Activated T-cell treated with anti-CD3 and anti-CD28 coated beads, Interleukin-2, amount 50 U/mL, for 72 hours (primary cell): ENCODE data around the gene TRIM74. TPM values are rescaled to one million over a fixed set of nuclear protein-coding genes. Genes with fewer than 3 reads are reported as not detected.
"Not testable (repeated sequence)": the region's sequence is repeated elsewhere in the genome, so short reads cannot be mapped to it uniquely, and the experiment has no call there.

ENCODE experiments used
- ATAC-seq, 2 donors: fragments of 150-1000 bp; cut with Tn5 transposase; replicated peaks in 1 of 2; 2 replicates each; pipeline ENCODE4 v1.10.0; 2021; ENCODE audit warnings: moderate library complexity in 2 of 2, mild to moderate bottlenecking in 1 of 2
- DNase-seq, 2 donors: peaks; one replicate each; pipeline ENCODE4 v3.0.0; 2021 to 2022; ENCODE audit warnings: mixed read lengths in 1 of 2
- H3K27ac Mint-ChIP-seq: one replicate; pipeline ENCODE4 v1.8.0; 2022; ENCODE audit warnings: mild to moderate bottlenecking, moderate library complexity, mixed read lengths
- H3K27me3 Mint-ChIP-seq: one replicate; pipeline ENCODE4 v1.8.0; 2022; ENCODE audit warnings: low read depth, mixed read lengths
- H3K36me3 Mint-ChIP-seq, 2 donors: one replicate each; pipeline ENCODE4 v1.8.0; 2022; ENCODE audit warnings: mixed read lengths in 2 of 2, mild to moderate bottlenecking in 1 of 2; ENCODE audit not compliant: insufficient read depth in 2 of 2
- H3K4me1 Mint-ChIP-seq: one replicate; pipeline ENCODE4 v1.8.0; 2022; ENCODE audit warnings: low read depth, mixed read lengths
- H3K4me3 Mint-ChIP-seq, 2 donors: one replicate each; pipeline ENCODE4 v1.8.0; 2022; ENCODE audit warnings: mild to moderate bottlenecking in 2 of 2, mixed read lengths in 2 of 2, moderate library complexity in 2 of 2
- H3K9me3 Mint-ChIP-seq, 2 donors: one replicate each; pipeline ENCODE4 v1.8.0; 2022; ENCODE audit warnings: mixed read lengths in 2 of 2
- total RNA-seq, 2 donors: library from RNA; stranded (reverse); gene quantifications; one replicate each; pipeline ENCODE4 v1.2.3, GENCODE V29; 2022

TRIM74 gene
- total RNA-seq: 1 to 10 TPM; 1.8 TPM

DNA sequence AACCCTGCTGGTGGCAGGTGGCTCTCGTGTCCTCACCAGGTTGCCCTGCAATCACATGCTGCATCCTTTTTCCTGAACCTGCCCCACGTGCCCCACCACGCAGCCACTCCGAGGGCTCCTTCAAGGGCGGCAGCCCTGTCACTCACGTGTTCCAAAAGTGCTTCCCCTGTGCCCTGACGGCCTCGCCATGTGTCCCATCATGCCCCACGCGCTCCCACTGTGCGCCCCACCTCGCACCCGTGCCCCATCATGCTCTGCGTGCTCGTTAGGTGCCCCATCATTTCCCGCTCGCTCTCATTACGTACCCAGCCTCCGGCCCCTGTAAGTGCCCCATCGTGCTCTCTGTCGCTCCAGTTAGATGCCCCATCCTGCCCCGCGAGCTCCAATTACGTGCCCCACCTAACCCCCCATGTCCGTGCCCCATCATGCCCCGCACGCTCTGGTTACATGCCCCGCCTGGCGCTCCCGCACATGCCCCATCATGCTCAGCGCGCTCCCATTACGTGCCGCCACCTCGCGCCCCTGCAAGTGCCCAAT, at the start of gene TRIM74:
Gene TRIM74, minus strand, starts transcription at position 487 of the 537 bp plus-strand sequence. CDS start 3,309 bp downstream, outside the sequence.
- not testable (repeated sequence) for H3K27me3 Mint-ChIP-seq, H3K27ac Mint-ChIP-seq, DNase-seq, H3K9me3 Mint-ChIP-seq, H3K36me3 Mint-ChIP-seq, H3K4me1 Mint-ChIP-seq, H3K4me3 Mint-ChIP-seq
- ATAC-seq: peak; percentile 8 to 18

DNA sequence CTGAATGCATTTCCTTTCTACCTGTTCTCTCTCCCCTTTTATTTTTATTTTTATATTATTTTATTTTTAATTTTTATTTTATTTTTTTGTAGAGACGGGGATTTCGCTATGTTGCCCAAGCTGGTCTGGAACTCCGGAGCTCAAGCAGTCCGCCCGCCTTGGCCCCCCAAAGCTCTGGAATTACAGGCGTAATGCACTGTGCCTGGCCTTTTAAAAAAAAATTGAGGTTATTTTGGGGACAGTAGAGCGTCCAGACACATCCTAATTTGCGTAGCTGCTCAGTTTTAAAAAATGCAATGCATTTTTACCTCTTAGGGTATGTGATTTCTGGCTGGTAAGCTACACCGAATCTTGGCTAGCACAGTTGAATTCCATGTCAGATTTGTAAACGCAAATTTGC, 37.2 kb upstream of the TRIM74 start:
- H3K27ac Mint-ChIP-seq, H3K4me1 Mint-ChIP-seq, DNase-seq, ATAC-seq, H3K36me3 Mint-ChIP-seq, H3K27me3 Mint-ChIP-seq, H3K9me3 Mint-ChIP-seq: not testable (repeated sequence)
- H3K4me3 Mint-ChIP-seq: peak overlapping the region in 1 of 2 donors; percentile 47

DNA sequence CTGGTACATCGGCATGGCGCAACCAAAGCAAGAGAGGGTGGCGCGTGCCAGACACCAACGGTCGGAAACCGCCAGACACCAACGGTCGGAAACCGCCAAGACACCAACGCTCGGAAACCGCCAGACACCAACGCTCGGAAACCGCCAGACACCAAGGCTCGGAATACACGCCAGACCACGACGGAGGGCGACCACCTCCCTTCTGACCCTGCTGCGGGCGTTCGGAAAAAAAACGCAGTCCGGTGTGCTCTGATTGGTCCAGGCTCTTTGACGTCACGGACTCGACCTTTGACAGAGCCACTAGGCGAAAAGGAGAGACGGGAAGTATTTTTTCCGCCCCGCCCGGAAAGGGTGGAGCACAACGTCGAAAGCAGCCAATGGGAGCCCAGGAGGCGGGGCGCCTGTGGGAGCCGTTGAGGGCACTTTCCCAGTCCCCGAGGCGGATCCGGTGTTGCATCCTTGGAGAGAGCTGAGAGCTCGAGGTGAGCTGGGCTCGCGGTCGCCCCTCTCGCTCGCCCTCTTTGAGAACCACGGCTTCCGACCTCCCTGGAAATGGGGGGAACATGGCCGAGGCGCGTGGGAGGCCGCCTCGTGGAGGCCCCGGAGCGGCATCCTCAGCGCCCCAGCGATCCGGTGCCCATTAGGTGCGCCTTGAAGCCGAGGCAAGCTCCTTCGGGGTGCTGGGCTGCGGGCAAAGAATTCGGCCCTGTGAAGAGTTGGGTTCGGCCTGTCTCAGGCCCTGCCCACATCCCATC, 36.6 kb upstream of the TRIM74 start:
- H3K9me3 Mint-ChIP-seq, H3K27me3 Mint-ChIP-seq, H3K36me3 Mint-ChIP-seq, H3K4me1 Mint-ChIP-seq: not testable (repeated sequence)
- peak; percentile 92 to 93 for ATAC-seq
- H3K4me3 Mint-ChIP-seq: peak overlapping the region; percentile 86
- H3K27ac Mint-ChIP-seq: peak overlapping the region; percentile 91
- DNase-seq: peak; percentile 91 to 95

DNA sequence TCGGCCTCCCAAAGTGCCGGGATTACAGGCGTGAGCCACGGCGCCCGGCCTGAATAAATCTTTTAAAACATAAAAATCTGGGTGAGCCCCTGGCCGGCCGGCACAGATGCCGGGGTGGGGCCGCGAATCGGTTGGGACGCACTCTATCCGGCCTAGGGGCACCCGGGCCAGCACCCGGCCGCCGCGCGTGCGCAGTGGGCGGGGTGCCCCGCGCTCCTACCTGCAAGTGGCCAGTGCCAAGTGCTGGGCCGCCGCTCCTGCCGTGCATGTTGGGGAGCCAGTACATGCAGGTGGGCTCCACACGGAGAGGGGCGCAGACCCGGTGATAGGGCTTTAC, 36.1 kb upstream of the TRIM74 start:
- H3K27me3 Mint-ChIP-seq, H3K9me3 Mint-ChIP-seq, H3K4me1 Mint-ChIP-seq, H3K36me3 Mint-ChIP-seq: not testable (repeated sequence)
- ATAC-seq: peak; percentile 83 to 88
- Mint-ChIP-seq H3K27ac (peak overlapping the region; percentile 91), H3K4me3 (peak overlapping the region; percentile 86)
- DNase-seq: peak; percentile 77 to 85

DNA sequence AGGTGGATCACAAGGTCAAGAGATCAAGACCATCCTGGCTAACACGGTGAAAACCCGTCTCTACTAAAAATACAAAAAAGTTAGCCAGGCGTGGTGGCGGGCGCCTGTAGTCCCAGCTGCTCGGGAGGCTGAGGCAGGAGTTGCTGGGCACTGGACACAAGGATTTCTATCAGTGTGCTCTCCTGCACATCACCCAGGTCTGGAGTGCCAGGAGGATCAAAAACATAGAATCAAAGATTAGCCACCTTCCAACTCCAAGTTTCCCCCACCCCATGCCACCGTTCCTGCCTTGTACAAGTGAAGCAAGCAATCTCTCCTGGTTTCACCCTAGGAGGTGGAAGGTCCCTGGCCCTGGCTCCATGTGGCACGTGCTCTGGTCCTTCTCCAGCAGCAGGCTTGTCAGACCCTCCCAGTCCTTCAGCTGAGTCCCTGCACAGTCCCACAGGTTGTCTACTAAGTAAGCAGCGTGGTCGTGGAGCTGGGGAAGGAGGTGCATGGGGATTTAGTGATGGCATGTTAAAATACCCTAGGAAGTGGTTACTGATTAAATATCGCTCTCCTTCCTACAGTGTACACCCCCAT, 28.7 kb upstream of the TRIM74 start:
- ATAC-seq, H3K4me3 Mint-ChIP-seq: not testable (repeated sequence)

DNA sequence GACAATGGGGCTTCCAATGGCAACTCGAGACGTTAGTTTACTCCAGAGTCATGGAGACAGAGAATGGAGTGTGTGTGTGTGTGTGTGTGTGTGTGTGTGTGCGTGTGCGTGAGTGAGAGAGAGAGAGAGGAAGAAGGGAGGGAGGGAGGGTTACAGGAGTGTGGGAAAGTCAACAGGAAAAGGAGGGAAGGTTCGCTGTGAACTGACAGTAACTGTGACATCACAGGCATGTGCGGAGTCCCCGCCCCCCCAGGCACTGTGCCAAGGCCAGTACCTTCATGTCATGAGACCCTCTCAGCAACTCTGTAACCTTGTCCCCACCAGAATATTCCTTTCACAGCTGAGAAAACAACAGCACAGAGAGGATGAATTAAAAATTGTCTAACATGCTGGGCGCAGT, 28.2 kb upstream of the TRIM74 start:
- H3K27me3 Mint-ChIP-seq, H3K4me1 Mint-ChIP-seq, H3K36me3 Mint-ChIP-seq, H3K27ac Mint-ChIP-seq, H3K4me3 Mint-ChIP-seq, ATAC-seq, DNase-seq, H3K9me3 Mint-ChIP-seq: not testable (repeated sequence)

More for the DNA sequence above, 28.7 kb upstream of the TRIM74 start:
- H3K27ac Mint-ChIP-seq, DNase-seq, H3K4me1 Mint-ChIP-seq, H3K36me3 Mint-ChIP-seq, H3K27me3 Mint-ChIP-seq, H3K9me3 Mint-ChIP-seq: not testable (repeated sequence)

DNA sequence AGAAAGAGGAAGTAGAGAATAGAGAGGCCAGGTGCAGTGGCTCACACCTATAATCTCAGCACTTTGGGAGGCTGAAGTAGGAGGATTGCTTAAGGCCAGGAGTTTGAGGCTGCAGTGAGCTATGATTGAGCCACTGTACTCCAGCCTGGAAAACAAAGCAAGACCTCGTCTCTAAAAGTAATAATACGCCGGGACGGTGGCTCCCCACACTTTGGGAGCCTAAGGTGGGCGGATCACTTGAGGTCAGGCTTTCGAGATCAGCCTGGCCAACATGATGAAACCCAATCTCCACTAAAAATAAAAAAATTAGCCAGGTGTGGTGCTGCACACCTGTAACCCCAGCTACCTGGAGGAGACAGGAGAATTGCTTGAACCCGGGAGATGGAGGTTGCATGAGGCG, 26.2 kb upstream of the TRIM74 start:
- H3K4me3 Mint-ChIP-seq, H3K4me1 Mint-ChIP-seq, H3K27ac Mint-ChIP-seq, DNase-seq, H3K9me3 Mint-ChIP-seq, H3K27me3 Mint-ChIP-seq, H3K36me3 Mint-ChIP-seq, ATAC-seq: not testable (repeated sequence)

DNA sequence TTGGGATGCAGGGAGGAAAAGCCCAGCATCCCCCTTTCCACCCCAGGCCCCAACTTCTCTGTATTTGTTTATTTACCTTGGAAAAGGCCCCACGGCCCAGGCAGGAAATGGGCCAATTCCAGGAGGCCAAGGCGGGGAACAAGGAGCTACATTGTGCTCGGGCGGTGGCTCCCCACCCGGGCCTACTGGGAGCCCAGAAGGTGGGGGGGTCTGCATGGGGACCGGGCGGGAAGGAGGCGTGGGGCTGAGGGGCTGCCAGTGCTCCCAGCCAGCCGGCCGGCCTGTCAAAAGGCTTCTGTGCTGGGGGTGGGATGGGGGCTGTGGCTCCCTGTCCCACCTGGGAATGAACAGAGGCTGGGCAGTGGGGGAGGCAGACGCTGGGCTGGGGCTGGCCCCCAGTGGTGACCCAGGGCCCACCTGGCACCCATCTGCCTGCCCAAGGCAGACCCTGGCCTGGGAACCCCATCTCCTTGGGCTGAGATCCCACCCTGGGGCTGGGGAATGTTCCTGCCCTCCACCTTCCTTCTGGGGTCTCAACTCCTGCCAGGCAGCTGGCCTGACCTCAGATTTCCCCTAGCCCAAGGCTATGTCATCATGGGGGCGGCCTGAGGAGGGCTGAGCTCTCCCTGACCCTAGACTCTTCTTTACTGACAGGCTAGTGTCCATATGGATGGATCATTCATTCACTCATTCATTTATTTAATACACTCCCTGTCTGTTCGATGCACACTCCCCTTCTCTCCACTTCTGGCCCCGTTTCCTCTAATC, 21.1 kb upstream of the TRIM74 start:
- ATAC-seq: peak; percentile 18 to 35
- not testable (repeated sequence) for DNase-seq, H3K27ac Mint-ChIP-seq, H3K27me3 Mint-ChIP-seq, H3K4me3 Mint-ChIP-seq, H3K9me3 Mint-ChIP-seq, H3K4me1 Mint-ChIP-seq, H3K36me3 Mint-ChIP-seq

DNA sequence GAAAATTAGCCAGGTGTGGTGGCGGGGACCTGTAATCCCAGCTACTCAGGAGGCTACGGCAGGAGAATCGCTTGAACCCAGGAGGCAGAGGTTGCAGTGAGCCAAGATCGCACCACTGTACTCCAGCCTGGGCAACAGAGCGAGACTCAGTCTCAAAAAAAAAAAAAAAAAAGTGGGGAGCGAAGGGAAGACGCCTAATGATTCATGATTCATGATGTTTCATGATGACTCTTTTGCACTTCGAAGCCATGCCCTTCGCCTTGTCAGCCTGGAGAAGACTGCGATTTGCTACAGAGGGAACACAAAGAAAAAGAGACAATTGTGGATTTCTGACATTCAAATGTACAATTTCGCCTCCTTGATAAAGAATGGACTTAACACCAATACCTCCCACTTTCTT, 12.8 kb upstream of the TRIM74 start:
- H3K27ac Mint-ChIP-seq, H3K27me3 Mint-ChIP-seq, ATAC-seq, H3K4me3 Mint-ChIP-seq, H3K4me1 Mint-ChIP-seq, DNase-seq, H3K36me3 Mint-ChIP-seq, H3K9me3 Mint-ChIP-seq: not testable (repeated sequence)

DNA sequence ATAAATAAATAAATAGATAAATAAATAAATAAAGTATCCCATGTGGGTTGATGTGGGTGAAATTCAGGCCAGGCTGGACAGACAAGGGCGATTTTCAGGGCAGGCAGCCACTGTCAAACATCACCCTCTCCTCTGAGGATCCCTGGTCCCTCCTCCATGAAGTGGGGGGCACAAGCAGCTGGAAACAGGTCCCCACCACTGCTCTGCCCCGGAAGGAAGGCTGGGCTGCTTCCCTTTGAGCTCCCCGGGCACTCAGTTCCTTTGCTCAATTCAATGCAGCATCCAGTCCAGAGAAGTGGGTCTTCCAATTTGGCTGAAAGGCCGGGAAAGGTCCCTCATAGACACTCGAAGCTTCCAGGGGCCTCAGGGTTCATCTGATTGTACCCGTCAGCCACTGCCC, 11.1 kb upstream of the TRIM74 start:
- not testable (repeated sequence) for H3K4me1 Mint-ChIP-seq, H3K4me3 Mint-ChIP-seq, H3K36me3 Mint-ChIP-seq, ATAC-seq, H3K27me3 Mint-ChIP-seq, DNase-seq, H3K27ac Mint-ChIP-seq, H3K9me3 Mint-ChIP-seq

DNA sequence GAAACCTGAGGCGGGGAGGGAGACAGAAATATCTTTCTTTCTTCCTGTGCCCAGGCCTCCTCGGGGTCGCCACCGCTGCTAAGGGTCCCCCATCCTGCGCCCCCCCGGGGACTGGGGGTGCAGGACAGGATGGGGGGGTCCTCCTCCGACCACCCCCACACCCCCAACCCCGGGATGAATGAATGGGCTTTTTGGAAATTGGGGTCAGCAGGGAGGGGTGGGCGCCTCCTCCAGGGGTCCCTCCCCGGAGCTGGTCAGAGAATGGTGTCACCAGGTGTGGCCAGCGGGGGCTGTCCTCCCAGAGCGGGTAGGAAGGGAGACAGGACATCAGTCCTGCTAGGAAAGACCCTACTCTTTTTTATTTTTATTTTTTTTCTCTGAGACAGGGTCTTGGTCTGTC, 7.2 kb upstream of the TRIM74 start:
- H3K4me3 Mint-ChIP-seq, H3K27ac Mint-ChIP-seq, H3K27me3 Mint-ChIP-seq, H3K9me3 Mint-ChIP-seq, ATAC-seq, H3K4me1 Mint-ChIP-seq, H3K36me3 Mint-ChIP-seq, DNase-seq: not testable (repeated sequence)

DNA sequence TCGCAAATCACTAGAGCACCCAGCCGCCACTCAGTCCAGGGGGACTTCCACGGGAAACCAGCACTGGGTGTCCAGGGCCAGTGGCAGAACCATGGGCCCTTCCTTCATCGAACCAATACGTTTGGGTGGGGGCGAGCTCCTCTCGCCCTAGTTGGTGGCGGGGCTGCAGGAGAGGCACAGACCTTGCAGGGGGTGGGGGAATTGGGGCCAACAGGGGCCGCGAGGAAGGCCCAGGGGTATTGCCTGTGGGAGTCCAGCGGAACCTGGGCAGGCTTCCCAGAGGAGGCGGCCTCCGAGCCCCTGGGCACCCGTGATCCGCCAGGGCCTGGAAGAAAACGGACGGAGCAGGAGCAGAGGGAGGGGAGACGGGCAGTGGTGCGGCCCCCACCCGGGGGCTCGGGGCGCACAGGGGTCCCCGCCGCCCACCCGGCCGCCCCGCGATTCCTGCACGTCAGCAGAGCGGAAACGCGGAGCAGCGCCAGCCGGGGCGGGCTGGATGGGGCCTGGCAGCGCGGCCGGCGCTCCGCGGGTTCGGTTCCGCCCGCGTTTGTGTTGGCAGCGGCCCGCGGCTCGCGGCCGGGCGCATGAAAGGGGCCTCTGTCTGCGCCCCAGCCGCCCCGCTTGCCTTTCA, 6.5 kb upstream of the TRIM74 start:
- not testable (repeated sequence) for H3K4me1 Mint-ChIP-seq, H3K9me3 Mint-ChIP-seq, H3K27ac Mint-ChIP-seq, H3K36me3 Mint-ChIP-seq, DNase-seq, H3K27me3 Mint-ChIP-seq, ATAC-seq, H3K4me3 Mint-ChIP-seq

DNA sequence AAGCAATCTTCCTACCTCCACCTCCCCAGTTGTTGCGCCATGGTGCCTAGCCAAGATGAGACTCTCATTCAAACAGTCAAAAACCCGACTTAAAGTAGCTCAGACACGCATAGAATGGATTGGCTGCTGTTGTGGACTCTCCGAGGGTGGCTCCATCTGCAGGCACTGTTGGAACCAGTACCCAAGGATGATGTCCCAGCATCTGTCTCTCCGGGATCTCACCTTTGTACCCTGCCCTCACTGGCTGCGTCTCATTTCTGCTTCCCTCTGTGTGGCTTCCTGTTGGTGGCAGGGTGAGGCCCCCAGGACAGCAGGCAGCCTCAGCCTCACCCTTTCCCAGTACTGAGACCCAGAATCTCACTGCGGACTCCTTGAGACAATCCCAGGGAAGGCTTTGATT, 5.5 kb upstream of the TRIM74 start:
- not testable (repeated sequence) for H3K4me1 Mint-ChIP-seq, ATAC-seq, H3K4me3 Mint-ChIP-seq, H3K36me3 Mint-ChIP-seq, DNase-seq, H3K27me3 Mint-ChIP-seq, H3K27ac Mint-ChIP-seq, H3K9me3 Mint-ChIP-seq
